GM13977 (cell line): ENCODE results near the gene MELK.

Source experiments
- DNase-seq: peaks from one replicate; pipeline ENCODE4 v3.0.0; 2012; ENCODE audit warnings: low spot score
- CTCF ChIP-seq: IDR thresholded peaks from 2 replicates; pipeline ENCODE4 v1.5.1; 2012; ENCODE audit warnings: mild to moderate bottlenecking, control low read depth; ENCODE audit not compliant: insufficient read depth; ENCODE audit errors: extremely low read depth, missing control alignments
- in situ Hi-C: fragments of 300-500 bp; cut with MboI; formaldehyde crosslinking; loops from one replicate; pipeline ENCODE4 v1.12.0; 2022; ENCODE audit warnings: low sequenced_read_pairs, low pct_unique_long_range_greater_than_20kb, mixed read lengths, inconsistent platforms; ENCODE audit not compliant: unreplicated experiment

MELK gene

GRCh38 chr9:36576866-36577265, 4.2 kb downstream of the MELK start:
- no peak for TF ChIP-seq CTCF
- no peak for DNase-seq
- in situ Hi-C loops, result no loop called here

- no peak for TF ChIP-seq CTCF
Measured at GRCh38 chr9:36584620-36585460, 12.1 kb downstream of the MELK start.

GRCh38 chr9:36590231-36590630, 17.5 kb downstream of the MELK start:
- in situ Hi-C loops, result no loop called here
- no peak for TF ChIP-seq CTCF
- DNase-seq, result no peak

More at GRCh38 chr9:36584620-36585460, 12.1 kb downstream of the MELK start:
- in situ Hi-C loops, result no loop called here
- DNase-seq, result no peak

- in situ Hi-C loops, result no loop called here
- no peak for DNase-seq
- TF ChIP-seq CTCF, result no peak
Measured at GRCh38 chr9:36592801-36593583, 20.3 kb downstream of the MELK start.

GRCh38 chr9:36594213-36594612, 21.5 kb downstream of the MELK start:
- TF ChIP-seq CTCF, result no peak
- in situ Hi-C loops, result no loop called here

GRCh38 chr9:36597412-36598178, 24.9 kb downstream of the MELK start:
- in situ Hi-C loops, result no loop called here
- DNase-seq, result peak; percentile 38
- TF ChIP-seq CTCF, result peak; percentile 61

More at GRCh38 chr9:36594213-36594612, 21.5 kb downstream of the MELK start:
- no peak for DNase-seq
